GM18858 (cell line): ENCODE results near the gene ABCB10.
"Not testable (repeated sequence)": the region's sequence is repeated elsewhere in the genome, so short reads cannot be mapped to it uniquely, and the experiment has no call there.

Experiments used
- ATAC-seq: cut with Tn5 transposase; IDR thresholded peaks from one replicate; pipeline ENCODE4 v1.9.1; 2021; ENCODE audit not compliant: unreplicated experiment

ABCB10 gene

GRCh38 chr1:229539863-229540506 lies 18.5 kb downstream of the ABCB10 start:
- ATAC-seq = no peak

GRCh38 chr1:229538945-229539344 lies 19.6 kb downstream of the ABCB10 start:
- ATAC-seq = no peak

GRCh38 chr1:229537894-229538293 lies 20.6 kb downstream of the ABCB10 start:
- ATAC-seq = no peak

GRCh38 chr1:229536982-229537381 lies 21.5 kb downstream of the ABCB10 start:
- no peak for ATAC-seq

GRCh38 chr1:229535230-229535629 lies 23.3 kb downstream of the ABCB10 start:
- ATAC-seq = no peak

GRCh38 chr1:229531326-229531725 lies 27.2 kb downstream of the ABCB10 start:
- no peak for ATAC-seq

- no peak for ATAC-seq
Observed at GRCh38 chr1:229529639-229530038, 28.9 kb downstream of the ABCB10 start.

- no peak for ATAC-seq
Observed at GRCh38 chr1:229526695-229527094, 31.8 kb downstream of the ABCB10 start.

- no peak for ATAC-seq
Observed at GRCh38 chr1:229523052-229523451, 35.5 kb downstream of the ABCB10 start.

- no peak for ATAC-seq
Observed at GRCh38 chr1:229514578-229515275, 43.8 kb downstream of the ABCB10 start.

- not testable (repeated sequence) for ATAC-seq
Observed at GRCh38 chr1:229511625-229512024, 46.9 kb downstream of the ABCB10 start.

- ATAC-seq = not testable (repeated sequence)
Observed at GRCh38 chr1:229511201-229511600, 47.3 kb downstream of the ABCB10 start.

- ATAC-seq = no peak
Observed at GRCh38 chr1:229509576-229509975, 48.9 kb downstream of the ABCB10 start.

GRCh38 chr1:229508823-229509337 lies 49.6 kb downstream of the ABCB10 start:
- no peak for ATAC-seq

- peak; percentile 65 for ATAC-seq
Observed at GRCh38 chr1:229507951-229508822, 50.3 kb downstream of the ABCB10 start, which contains the start of gene NUP133. TSS of gene NUP133 (minus strand) at chr1:229508341. CDS start at chr1:229508249, 92 bp downstream.

- no peak for ATAC-seq
Observed at GRCh38 chr1:229507502-229507901, 51.0 kb downstream of the ABCB10 start.

- no peak for ATAC-seq
Observed at GRCh38 chr1:229506633-229507032, 51.9 kb downstream of the ABCB10 start.

GRCh38 chr1:229495782-229496181 lies 62.7 kb downstream of the ABCB10 start:
- ATAC-seq = no peak

GRCh38 chr1:229487181-229487580 lies 71.3 kb downstream of the ABCB10 start:
- ATAC-seq = no peak

GRCh38 chr1:229485318-229485717 lies 73.2 kb downstream of the ABCB10 start:
- ATAC-seq = no peak

GRCh38 chr1:229482511-229482910 lies 76.0 kb downstream of the ABCB10 start:
- no peak for ATAC-seq
